Measurements from ENCODE around the gene ADAMTS10.

- no peak for TF ChIP-seq POLR2A (IDR thresholded peaks at IDR 0.05)
- TF ChIP-seq, protein P1, sequence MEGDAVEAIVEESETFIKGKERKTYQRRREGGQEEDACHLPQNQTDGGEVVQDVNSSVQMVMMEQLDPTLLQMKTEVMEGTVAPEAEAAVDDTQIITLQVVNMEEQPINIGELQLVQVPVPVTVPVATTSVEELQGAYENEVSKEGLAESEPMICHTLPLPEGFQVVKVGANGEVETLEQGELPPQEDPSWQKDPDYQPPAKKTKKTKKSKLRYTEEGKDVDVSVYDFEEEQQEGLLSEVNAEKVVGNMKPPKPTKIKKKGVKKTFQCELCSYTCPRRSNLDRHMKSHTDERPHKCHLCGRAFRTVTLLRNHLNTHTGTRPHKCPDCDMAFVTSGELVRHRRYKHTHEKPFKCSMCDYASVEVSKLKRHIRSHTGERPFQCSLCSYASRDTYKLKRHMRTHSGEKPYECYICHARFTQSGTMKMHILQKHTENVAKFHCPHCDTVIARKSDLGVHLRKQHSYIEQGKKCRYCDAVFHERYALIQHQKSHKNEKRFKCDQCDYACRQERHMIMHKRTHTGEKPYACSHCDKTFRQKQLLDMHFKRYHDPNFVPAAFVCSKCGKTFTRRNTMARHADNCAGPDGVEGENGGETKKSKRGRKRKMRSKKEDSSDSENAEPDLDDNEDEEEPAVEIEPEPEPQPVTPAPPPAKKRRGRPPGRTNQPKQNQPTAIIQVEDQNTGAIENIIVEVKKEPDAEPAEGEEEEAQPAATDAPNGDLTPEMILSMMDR (IDR thresholded peaks at IDR 0.05) = peak; percentile 77 to 99 (median 92)
Observed at GRCh38 chr19:8654591-8655339, 44.2 kb upstream of the ADAMTS10 start.
